ENCODE results near the gene ZNF124.
"Not testable (repeated sequence)": the region's sequence is repeated elsewhere in the genome, so short reads cannot be mapped to it uniquely, and the experiment has no call there.

ZNF124 gene

DNA sequence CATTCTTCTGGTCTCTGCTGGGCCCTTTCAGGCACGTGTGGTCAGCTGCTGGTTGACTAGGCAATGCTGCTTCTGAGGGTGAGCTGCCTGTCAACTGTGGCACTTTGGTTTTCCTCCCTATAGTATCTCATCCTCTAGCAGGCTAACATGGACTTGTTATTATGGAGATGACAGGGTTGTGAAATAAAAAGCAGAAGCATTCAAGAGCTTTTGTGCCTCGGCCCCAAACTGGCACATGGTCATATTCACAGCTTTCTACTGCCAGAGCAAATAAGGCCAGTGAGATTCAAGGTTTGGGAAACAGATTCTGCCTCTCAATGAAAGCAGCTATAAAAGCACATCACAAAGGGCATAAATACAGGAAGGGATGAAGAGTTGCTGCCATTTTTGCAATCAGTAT, 1.6 kb upstream of the ZNF124 start:
- FAIRE-seq (no peak), DNase-seq (ENCODE audit: insufficient read length, low spot score) (no peak)

DNA sequence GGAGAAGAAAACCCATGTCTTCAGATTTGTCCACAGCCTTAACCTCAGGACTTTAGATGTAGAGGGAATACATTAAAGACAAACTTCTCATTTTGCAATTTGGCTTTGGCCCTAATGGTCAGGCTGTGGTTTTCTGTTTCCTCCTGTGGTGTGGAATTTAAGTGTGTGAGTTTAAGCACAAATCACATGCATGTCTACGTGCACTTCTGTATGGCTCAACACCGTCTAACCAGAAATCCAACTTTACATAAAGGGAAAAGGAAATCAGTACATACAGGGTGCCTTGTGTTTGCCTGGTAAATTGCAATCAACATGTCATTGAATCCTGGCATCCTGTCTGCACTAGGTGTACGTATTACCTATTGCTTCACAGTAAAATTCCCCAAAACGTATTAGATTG, 1.2 kb upstream of the ZNF124 start:
- FAIRE-seq, result no peak
- no peak for DNase-seq (ENCODE audit: insufficient read length, low spot score)

DNA sequence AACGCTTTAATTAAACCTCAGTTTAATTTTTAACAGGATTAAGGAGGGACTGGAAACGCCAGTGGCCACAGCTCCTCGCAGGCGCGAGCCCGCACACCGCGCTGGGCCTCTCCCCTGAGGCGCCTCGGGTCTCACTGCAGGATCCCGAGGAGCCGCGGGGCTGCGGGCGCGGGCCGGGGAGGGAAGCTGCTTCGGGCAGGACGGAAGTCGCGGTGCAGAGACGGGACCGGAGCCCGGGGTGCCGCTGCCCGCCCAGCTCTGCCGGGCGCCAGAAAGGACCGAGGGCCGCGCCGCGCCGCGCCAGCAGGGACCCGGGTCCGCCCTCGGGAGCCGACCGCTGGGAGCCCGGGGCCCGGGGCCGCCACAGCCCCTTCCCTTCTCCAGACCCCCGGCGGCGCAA, 377 bp downstream of the ZNF124 start:
- not testable (repeated sequence) for DNase-seq (ENCODE audit: insufficient read length, low spot score)
- FAIRE-seq, result peak; percentile 66

GRCh38 chr1:247165674-247166073, 6.1 kb downstream of the ZNF124 start:
- DNase-seq (ENCODE audit: insufficient read length, low spot score) (no peak), FAIRE-seq (no peak)

DNA sequence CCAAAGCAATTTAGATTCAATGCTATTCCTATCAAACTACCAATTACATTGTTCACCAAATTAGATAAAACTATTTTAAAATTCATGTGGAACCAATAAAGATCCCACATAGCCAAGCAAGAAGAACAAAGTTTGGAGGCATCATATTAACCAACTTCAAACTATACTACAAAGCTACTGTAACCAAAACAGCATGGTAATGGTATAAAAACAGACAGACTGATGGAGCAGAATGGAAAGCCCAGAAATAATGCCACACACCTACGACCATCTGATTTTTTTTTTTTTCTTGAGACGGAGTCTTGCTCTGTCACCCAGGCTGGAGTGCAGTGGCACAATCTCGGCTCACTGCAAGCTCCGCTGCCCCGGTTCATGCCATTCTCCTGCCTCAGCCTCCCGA, 7.1 kb downstream of the ZNF124 start:
- FAIRE-seq (no peak), DNase-seq (ENCODE audit: insufficient read length, low spot score) (no peak)

GRCh38 chr1:247156787-247157232, 15.0 kb downstream of the ZNF124 start:
- DNase-seq (ENCODE audit: insufficient read length, low spot score) (no peak), FAIRE-seq (no peak)

DNA sequence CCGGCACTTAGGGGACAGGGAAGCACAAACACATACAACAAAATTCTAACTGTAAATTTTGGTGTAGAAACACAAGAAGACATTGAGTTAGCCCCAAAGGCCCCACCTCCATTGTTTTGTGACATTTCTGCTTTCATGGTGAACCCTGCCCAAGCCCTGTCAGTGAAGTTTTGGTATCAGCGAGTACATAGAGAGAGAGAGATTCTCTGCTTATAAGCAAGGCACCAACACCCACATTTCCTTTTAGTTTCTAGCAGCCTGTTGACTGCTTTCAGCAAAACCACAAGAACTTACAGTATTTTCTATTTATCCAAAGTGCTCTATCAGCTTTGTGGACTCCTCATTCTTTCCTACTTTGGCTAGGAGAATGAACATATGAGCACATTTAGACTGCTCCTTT, 24.0 kb downstream of the ZNF124 start:
- FAIRE-seq, result no peak
- DNase-seq (ENCODE audit: insufficient read length, low spot score), result no peak

DNA sequence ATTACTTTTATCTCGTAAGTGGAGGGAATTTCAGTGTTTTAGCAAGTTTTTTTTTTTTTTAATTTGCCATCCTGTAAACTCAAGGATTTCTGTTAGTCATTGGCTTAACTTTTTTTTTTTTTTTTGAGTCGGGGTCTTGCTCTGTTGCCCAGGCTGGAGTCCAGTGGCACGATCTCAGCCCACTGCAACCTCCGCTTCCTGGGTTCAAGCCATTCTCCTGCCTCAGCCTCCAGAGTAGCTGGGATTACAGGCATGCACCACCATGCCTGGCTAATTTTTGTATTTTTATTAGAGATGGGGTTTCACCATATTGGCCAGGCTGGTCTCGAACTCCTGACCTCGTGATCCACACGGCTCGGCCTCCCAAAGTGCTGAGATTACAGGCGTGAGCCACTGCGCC, 24.7 kb downstream of the ZNF124 start:
- DNase-seq (ENCODE audit: insufficient read length, low spot score); FAIRE-seq: not testable (repeated sequence)

DNA sequence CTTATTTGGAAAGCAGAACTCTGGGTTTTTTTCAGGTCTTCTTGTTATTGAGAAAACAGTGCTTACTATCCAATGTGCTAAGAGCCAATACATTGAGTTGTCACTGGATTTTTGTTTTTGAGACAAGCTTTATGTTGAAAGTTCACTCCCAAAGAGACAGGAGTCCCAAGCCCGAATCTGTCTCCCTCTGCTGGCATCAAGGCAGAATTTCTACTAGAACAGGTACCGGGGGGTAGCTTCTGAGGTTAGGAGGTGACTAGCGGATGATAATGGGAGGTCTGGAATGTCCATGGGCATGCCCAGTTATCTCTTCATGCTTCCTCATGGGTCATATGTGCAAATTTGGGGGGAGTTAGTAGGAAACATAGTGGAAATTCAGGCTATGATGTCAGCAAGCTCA, 25.1 kb downstream of the ZNF124 start:
- DNase-seq (ENCODE audit: insufficient read length, low spot score), result peak; percentile 18
- FAIRE-seq, result no peak

GRCh38 chr1:247145279-247145678, 26.5 kb downstream of the ZNF124 start:
- FAIRE-seq, result no peak
- DNase-seq (ENCODE audit: insufficient read length, low spot score), result no peak

DNA sequence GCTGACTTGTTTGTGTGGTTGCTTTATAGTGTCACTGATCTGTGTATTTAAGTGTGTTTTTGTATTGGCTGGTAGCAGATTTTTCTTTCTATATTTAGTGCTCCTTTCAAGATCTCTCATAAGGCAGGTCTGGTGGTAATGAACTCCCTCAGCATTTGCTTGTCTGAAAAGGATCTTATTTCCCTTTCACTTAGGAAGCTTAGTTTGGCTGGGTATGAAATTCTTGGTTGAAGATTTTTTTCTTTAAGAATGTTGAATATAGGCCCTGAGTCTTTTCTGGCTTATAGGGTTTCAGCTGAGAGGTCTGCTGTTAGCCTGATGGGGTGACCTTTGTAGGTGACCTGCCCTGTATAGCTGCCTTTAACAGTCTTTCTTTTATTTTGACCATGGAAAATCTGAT, 32.3 kb downstream of the ZNF124 start:
- not testable (repeated sequence) for FAIRE-seq; DNase-seq (ENCODE audit: insufficient read length, low spot score)

- FAIRE-seq (no peak), DNase-seq (ENCODE audit: insufficient read length, low spot score) (no peak)
Observed at GRCh38 chr1:247131236-247131635, 40.6 kb downstream of the ZNF124 start.

DNA sequence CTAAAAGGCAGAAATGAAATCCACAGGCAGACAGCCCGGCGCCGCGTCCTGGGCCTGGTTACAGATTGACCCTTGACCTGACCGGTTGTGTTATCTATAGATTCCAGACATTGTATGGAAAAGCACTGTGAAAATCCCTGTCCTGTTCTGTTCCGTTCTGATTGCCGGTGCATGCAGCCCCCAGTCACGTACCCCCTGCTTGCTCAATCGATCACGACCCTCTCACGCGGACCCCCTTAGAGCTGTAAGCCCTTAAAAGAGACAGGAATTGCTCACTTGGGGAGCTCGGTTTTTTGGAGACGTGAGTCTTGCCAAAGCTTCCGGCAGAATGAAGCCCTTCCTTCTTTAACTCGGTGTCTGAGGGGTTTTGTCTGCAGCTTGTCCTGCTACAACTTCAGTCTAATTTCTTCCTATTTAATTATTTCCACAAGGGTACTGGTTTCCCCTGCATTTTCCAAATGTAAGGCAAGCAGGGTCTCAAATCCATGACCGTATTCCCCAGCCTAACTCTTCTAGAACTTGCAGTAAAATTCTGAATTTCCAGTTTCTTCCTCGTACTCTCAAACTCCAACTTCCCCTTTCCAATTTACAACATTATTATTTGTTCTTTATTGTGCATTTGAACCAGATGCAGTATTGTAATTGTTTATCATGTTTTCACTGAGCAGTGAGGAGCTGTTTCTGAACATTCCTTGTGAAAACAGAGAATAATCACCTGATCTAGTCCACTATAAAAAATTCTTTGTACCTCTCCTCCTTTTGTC, 44.1 kb downstream of the ZNF124 start:
- FAIRE-seq; DNase-seq (ENCODE audit: insufficient read length, low spot score): not testable (repeated sequence)

GRCh38 chr1:247126601-247127000, 45.2 kb downstream of the ZNF124 start:
- not testable (repeated sequence) for DNase-seq (ENCODE audit: insufficient read length, low spot score); FAIRE-seq

GRCh38 chr1:247126166-247126565, 45.7 kb downstream of the ZNF124 start:
- peak; percentile 85 for FAIRE-seq
- DNase-seq (ENCODE audit: insufficient read length, low spot score), result not testable (repeated sequence)

- DNase-seq (ENCODE audit: insufficient read length, low spot score) (no peak), FAIRE-seq (no peak)
Observed at GRCh38 chr1:247121382-247121781, 50.4 kb downstream of the ZNF124 start.

DNA sequence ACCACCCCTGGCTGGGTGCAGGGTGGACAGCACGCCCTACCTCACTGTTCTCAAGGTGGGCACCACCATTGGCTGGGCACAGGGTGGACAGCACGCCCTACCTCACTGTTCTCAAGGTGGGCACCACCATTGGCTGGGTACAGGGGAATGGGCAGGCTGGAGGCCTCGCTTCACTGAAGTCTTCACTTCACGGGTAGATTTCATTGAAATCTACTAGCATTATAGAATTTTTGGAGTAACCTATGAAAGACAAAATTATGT, 51.5 kb downstream of the ZNF124 start:
- DNase-seq (ENCODE audit: insufficient read length, low spot score); FAIRE-seq: not testable (repeated sequence)

GRCh38 chr1:247119600-247120407, 52.0 kb downstream of the ZNF124 start:
- FAIRE-seq (no peak), DNase-seq (ENCODE audit: insufficient read length, low spot score) (no peak)

- FAIRE-seq (no peak), DNase-seq (ENCODE audit: insufficient read length, low spot score) (peak; percentile 60)
Observed at GRCh38 chr1:247118946-247119446, 52.8 kb downstream of the ZNF124 start.

DNA sequence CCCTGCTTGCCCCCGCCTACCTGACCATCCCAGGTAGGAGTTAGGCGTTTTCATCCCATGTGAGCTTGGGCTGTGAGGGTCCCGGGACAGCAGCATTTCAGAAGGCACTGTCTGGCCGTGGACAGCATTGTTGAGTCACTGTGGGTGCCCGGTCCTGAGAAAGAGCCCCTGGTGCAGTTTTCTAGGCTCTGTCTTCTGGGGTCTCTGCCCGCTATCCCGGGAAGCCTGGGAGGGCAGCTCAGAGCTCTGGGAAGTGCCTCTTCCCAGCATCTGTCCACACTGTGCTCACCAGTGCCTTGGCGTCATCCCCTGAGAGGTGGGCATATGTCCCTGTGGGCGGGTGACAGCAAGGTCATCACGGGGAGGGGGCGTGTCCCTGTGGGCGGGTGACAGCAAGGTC, 56.3 kb downstream of the ZNF124 start:
- DNase-seq (ENCODE audit: insufficient read length, low spot score) (no peak), FAIRE-seq (no peak)

DNA sequence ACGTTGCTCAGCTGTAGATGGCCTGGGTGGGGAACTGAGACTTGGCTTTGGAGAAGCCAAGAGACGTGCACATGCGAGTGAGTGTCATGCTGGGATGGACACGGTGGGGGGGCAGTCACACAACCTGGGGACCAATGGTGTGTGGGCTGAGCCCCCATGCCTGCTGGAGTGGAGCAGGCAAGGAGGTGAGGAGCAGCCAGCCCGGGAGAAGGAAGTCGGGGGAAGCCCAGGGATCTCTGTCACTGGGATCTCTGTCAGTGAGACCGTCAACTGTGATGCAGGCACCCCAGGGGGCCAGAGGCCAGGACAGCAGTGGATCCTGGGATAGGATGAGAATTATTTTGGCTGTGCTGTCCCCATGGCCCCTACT, 56.7 kb downstream of the ZNF124 start:
- no peak for FAIRE-seq
- no peak for DNase-seq (ENCODE audit: insufficient read length, low spot score)

All from HTR-8/SVneo (cell line).